Activated CD4-positive, alpha-beta T cell treated with anti-CD3 and anti-CD28 coated beads, Interleukin-2, amount 50 U/mL, for 16 hours (primary cell): ENCODE measurements around the gene ANKRD13B.

Experiments
- DNase-seq: peaks from one replicate; pipeline ENCODE4 v3.0.0-alpha.2; 2020

The ANKRD13B gene

DNA sequence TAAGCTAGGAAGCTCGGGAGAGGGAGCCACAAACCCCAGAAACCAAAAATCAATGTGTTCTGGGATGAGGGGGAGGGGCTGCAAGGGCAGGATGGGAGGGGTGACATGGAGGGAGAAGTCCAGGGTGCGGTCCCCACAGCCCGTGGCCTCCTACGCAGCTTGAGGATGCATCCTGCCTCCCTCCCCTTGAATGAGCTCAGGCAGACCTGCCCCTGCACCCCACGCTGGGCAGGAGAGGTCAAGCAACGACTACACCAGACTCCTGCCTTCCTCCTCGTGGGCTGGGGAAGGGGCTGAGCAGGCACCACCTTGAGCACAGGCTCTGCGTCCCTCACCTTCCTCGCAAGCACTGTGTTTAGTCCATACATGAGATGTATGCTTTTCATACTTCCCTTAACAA is 3.9 kb downstream of the ANKRD13B start:
- no peak for DNase-seq

DNA sequence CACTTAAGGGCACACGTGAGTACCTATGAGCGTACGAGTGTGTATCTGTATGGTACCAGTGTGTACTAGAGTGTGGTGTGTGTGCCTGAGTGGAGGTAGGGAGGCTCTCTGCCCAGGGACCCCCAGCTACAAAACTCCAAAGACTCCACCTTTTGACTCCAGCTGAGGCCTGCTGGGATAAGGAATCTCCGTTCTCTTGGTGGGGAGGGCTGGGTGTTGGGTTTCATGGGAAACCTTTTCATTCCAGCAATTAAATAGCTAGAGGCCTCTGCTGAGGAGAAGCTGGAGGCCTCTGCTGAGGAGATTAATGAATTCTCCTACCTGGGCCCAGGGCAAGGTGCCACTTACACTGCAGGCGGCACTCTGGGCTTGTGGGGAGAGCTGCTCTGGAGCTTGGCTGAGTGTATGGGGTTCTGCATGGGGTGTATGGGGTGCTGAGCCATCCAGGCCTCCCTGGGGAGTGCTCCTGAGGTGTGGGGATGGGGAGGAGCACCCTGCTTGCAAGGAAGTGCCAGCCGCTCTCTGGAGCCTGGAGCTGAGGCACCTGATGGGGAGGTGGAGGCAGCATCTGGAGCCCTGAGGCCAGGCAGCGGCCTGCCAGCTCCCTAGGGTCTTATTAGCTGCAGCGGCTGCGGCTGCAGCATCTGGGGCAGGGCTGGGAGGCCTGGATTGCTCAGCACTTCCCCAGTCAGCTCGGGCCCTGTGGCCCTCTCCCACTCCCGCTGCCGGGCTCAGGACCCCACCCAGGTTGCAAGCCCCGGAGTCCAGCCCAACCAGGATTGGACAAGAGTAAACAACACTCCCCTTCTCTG is 4.6 kb downstream of the ANKRD13B start:
- DNase-seq: no peak

DNA sequence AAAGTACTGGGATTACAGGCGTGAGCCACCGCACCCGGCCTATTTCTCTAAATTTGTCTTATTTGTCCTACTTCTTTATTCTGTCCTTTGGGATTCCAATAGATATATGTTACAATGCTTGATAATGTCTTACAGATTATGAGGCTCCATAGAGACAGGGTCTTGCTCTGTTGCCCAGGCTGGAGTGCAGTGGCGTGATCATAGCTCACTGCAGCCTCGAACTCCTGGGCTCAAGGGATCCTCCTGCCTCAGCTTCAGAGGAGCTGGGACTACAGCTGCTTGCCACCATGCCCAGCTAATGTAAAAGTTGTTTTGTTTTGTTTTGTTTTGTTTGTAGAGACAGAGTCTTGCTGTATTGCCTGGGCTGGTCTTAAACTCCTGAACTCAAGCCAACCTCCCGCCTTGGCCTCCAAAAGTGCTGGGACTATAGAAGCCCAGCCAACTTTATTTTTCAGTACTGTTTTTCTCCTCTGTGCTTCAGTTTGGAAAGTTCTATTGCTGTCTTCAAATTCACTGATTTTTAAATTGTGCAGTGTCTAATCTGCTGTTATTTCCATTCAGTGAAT is 10.3 kb downstream of the ANKRD13B start:
- no peak for DNase-seq

DNA sequence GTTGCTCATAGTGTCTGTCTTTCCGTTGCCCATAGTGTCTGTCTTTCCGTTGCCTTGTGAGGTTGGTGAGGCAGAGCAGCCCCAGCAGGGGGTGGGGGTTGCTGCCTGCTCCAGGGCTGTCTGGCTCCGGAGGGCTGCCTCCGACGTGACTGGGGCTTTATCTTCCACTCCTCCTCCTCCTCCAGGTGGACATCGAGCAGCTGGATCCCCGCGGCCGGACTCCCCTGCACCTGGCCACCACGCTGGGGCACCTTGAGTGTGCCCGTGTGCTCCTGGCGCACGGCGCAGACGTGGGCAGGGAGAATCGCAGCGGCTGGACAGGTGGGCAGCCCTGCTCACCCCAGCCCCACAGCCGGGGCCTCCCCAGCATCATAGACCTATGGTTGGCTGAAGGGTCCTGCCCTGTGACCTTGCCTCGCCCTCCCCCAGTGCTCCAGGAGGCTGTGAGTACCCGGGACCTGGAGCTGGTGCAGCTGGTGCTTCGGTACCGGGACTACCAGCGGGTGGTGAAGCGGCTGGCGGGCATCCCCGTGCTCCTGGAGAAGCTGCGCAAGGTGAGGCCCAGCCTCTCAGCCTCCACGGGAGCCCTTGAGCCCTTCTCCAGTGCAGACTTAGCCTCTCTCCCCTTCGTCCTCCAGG is 14.7 kb downstream of the ANKRD13B start:
- DNase-seq: no peak

DNA sequence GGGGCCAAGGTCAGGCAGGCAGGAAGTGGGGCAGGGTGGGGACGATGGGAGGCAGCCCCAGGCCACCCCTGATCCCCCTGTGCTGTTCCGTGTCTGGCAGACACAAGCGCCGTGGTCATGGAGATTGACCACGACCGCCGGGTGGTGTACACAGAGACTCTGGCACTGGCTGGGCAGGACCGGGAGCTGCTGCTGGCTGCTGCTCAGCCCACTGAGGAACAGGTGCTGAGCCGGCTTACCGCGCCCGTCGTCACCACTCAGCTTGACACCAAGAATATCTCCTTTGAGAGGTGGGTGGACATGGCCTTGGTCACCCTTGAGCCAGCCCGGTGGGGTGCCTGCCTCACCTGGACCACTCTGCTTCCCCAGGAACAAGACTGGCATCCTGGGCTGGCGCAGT is 16.1 kb downstream of the ANKRD13B start:
- DNase-seq: no peak

DNA sequence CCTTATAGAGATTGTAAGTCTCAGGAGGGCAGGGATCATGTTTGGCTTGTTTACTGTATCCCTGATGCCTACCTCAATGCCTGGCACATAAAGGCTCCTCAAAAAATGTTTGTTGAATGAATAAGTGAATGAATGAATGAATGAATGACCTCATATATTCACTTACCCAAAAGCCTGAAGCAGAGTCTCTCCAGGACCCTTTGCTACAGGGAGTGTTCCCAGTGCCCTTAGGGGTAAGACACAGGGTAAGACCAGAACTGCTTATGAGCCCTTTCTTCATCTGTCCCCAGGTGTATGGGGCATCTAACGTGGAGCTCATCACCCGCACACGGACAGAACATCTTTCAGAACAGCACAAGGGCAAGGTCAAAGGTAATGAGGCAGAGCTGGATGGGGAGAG is 17.5 kb downstream of the ANKRD13B start:
- no peak for DNase-seq

DNA sequence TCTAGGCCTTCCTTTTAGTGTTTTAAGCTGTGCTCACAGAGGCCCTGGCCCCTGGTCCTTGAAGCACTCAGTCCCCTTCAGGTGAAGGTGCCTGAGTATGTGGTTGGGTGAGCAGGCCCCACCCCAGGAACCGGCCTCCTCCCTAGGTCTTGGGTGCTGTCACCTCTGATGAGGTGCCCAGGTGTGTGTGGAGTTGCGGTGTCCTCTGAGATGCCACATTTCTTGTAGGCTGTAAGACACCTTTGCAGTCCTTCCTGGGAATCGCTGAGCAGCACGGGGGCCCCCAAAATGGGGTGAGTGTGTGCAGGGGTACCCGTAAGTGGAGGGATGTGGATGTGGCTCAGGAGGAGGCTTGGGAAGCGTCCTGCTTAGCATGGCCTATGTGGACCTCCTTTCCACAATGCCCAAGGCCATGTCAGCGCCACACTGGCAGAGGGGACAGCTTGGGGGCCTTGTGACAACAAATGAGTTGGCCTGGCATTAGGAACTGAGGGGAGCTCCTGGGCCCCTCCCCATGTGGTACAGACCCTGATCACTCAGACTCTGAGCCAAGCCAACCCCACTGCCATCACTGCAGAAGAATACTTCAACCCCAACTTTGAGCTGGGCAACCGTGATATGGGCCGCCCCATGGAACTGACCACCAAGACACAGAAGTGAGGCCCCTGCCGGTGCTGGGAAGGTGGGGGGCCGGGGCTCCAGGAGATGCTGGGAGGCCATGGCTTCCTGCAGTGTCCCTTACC is 18.6 kb downstream of the ANKRD13B start:
- no peak for DNase-seq

DNA sequence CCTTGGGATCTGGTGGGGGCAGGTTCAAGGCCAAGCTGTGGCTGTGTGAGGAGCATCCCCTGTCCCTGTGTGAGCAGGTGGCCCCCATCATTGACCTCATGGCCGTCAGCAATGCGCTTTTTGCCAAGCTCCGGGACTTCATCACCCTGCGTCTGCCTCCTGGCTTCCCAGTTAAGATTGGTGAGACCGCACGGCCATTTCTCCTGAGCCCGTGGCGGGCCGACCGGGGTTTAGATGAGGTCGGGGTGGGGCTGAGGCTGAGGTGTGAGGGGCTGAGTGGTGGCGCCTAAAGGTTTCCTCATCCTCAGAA is 19.1 kb downstream of the ANKRD13B start:
- DNase-seq: no peak

DNA sequence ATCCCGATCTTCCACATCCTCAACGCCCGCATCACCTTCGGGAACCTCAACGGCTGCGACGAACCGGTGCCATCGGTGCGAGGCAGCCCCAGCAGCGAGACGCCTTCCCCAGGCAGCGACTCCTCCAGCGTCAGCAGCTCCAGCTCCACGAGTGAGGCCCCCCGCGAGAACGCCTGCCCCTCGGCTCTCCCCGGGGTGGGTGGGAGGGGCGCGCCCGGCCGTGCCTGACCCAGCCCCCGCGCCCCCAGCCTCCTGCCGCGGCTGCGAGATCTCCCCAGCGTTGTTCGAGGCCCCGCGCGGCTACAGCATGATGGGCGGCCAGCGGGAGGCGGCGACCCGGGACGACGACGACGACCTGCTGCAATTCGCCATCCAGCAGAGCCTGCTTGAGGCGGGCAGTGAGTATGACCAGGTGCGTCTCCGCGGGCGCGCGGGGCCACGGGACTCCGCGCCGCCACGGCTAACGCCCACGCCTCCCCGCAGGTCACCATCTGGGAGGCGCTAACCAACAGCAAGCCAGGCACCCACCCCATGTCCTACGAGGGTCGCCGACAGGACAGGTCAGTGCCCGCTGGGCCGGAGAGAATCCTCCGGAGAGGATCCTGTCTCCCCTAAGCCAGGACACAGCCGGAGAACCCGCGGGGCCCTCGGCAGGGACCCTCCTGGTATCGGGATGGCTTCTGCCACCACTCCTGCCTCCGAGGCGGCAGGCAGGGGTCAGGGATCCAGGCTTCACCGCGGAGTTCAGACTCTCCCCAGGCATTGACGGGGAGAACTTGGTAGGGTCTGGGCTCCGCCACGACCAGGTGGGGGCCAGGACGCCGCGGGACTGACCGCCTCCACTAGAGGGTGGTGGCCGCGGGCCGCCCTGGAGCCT is 19.7 kb downstream of the ANKRD13B start:
- DNase-seq: no peak

DNA sequence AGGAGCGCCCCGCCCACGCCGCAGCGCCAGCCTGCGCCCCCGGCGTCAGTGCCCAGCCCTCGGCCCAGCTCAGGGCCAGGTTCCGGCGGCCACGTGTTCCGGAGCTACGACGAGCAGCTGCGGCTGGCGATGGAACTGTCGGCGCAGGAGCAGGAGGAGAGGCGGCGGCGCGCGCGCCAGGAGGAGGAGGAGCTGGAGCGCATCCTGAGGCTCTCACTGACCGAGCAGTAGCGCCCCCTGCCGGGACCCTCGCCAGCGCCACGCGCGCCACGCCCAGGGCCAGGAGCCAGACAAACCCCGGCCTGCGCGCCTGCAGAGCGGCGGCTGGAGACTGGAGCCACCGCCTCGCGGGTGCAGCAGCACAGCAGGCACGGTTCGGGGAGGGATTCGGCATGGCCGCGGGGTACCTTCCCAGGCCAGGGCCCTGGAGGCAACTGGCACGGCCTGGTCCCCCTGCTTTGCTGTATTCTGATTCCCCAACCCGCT is 20.5 kb downstream of the ANKRD13B start:
- peak; percentile 97 for DNase-seq

DNA sequence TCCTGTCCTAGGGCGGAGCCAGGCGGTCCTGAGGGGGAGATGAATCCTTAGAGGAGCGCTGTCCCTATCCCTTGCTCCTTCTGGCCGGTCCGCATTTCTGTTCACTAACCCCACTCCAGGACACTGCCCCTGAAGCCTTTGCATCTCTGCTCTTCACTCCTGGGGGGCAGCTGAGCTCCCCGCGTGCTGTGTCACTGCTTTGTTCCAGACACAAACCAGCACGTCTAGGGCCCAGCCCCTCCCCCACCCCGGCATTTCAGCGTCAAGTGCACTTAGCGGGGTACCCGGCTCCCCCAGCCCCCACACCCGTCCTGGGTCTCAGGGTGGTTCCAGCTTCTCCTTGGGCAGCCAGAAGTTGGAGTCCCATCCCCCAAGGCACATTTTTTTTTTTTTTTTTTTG is 20.9 kb downstream of the ANKRD13B start:
- no peak for DNase-seq

DNA sequence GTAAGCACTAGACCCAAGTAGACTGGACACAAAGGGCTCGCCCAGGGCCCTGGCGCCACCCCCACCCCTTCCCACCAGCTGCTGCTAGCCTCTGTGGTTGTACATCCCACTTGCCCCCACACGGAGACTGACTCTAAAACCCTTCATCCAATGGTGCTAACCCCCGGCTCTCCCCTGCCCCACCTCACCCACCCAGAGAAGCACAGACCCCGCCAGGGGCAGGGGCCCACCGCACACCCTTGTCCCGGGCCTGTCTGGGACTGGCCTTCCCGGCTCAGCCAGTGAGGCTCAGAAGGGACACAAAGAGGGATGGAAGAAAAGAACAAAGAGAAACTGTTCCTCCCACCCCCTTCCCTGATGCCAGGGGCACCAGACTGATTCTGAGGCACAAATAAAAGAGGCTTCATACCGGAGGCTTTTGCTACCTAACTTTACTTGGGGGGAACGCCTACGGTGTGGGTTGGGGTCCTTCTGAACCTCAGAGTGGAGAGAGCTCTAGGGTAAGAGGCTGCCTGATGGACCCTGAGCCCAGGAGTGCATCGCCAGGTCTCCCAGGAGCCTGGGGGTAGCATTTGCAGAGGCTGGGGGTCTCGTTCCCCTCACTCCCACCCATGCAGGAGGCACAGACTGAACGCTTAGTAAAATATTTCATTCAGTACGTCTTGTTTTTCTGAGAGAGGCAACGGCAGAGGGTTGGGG is 21.6 kb downstream of the ANKRD13B start:
- DNase-seq: no peak

DNA sequence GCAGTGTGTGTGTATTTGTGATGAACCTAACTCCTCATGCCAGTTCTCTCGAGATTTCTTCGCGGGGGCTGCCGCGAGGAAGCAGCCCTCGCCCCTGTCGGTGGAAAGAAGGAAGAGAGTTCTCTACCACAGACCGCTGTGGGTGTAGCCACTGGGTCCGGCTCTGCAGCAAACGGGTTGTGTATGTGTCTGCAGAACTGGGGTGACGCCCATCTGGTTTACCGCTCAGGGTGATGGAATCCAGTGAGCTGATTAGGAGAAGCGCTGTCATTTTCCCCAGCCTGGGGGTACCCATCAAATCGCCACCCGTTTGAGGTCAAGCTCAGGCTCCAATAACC is 22.1 kb downstream of the ANKRD13B start:
- DNase-seq: peak; percentile 71

DNA sequence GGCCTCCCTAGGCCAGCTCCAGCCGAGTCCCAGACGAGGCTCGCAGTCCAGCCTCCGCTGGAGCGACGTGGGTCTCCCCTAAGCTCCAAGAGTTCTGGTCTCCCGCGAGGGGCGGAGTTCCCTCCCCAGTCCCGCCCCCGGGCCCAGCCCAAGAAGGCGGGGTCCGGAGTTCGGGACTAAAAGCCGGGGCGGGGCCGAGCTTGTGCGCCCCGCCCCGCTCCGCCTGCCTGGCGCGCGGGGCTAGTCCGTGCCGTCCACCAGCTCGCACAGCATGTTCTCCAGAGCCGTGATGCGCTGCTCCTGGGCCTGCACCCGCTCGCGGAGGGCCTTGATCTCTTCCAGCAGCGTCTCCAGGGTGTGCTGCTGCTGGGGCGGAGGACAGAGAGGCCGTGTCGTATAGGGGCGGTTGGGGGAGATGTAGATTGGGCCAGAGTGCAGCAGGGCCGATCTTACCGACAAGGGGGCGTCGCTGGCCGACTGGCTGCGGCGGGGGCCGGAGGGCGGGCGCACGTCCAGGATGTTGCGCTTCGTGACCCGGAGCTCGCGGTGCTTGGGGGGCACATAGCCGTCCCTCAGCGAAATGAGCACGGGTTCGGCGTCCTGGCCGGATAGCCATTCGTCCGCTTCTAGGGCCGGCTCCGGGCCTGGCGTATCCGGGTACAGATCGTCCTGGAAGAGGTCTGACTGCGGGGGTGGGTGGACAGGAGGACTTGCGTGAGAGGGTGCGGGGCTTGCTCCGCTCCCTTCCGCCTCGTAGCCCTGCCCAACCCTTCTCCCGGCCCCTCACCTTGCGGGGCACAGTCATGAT is 22.8 kb downstream of the ANKRD13B start:
- DNase-seq: peak; percentile 87

DNA sequence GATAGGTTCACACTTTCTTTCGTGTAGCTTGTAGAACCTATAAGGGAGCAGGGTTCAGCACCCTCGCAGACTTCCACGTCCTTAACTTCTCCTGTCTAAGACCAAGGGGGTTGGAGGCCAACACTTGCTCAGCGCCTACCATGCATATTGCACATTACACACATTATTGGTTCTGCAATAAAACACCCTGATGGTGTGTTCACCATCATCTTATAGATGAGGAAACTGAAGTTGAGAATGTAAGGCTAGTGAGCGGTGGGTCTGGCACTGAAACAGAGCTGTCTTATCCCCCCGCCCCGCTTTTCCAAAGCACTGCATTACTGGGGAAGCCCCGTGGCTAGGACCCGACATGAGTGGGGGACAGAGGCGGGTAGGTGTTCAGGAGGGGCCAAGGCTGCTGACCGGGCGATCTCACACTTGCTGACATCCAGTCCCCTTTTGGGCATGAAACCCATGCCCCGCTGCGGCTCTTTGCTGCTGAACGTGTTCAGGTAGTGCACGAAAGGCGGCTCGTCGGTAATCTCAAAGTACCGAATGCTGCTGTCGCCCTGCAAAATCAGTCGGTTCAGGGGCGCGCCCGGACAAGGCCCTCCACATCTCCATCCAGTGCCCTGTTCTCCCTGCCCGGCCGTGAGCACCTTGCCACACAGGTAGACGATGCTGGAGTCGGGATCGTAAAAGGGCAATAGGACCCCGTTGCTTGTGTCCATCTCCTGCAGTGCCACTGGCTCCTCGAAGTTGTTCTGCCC is 23.5 kb downstream of the ANKRD13B start:
- DNase-seq: no peak

DNA sequence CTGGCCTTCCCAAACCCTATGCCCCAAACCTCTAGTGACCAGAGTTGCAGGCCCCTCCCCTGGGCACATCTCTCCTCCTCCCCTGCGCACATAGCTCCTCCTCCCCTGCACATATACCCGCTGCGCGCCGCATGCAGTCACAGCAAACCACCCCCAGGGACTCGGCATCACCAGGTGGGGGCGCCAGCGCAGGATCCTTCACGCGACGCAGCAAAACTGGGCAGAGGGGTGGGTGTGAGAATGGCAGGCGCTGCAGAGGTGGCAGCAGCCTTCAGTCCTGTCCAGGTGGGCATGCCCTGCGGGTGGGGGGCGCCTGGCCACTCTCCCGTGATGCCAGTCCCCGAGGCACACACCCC is 24.2 kb downstream of the ANKRD13B start:
- DNase-seq: peak; percentile 96

DNA sequence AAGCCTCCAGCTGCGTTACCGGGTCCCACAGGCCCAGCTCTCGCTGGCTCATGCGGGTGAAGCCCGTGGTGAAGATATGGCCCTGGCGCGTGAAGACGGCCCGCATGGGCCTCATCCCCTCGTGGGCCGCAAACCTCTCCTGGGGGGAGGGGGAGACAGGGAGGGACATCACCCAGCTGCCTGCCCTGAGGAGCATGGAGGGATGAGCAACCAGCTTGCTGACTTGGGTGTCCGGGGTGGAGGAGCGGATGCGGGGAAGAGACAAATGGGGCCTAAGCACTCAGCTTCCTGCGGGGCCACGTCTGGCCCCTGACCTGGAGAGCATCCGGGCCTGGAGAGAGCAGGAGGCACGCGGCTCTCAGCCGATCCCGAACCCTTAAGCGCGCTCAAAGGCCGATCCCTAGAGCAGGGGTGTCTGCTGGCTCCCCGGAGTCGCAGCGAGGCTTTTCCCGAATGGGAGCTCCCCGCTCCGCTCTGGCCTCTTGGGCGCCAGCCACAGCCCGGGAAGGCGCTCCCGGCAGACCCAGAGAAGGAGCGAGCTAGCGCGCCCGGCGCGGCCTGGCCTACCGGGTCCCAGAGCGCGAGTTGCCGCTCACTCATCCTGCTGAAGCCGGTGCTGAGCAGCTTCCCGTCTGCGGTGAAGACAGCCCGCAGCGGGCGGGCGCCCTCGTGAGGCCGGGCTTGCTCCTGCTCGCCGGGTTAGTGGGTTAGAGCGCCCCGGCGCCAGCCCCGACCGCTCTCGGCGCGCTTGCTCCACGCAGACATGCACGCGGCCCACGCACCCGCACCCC is 24.7 kb downstream of the ANKRD13B start:
- DNase-seq: peak; percentile 93

DNA sequence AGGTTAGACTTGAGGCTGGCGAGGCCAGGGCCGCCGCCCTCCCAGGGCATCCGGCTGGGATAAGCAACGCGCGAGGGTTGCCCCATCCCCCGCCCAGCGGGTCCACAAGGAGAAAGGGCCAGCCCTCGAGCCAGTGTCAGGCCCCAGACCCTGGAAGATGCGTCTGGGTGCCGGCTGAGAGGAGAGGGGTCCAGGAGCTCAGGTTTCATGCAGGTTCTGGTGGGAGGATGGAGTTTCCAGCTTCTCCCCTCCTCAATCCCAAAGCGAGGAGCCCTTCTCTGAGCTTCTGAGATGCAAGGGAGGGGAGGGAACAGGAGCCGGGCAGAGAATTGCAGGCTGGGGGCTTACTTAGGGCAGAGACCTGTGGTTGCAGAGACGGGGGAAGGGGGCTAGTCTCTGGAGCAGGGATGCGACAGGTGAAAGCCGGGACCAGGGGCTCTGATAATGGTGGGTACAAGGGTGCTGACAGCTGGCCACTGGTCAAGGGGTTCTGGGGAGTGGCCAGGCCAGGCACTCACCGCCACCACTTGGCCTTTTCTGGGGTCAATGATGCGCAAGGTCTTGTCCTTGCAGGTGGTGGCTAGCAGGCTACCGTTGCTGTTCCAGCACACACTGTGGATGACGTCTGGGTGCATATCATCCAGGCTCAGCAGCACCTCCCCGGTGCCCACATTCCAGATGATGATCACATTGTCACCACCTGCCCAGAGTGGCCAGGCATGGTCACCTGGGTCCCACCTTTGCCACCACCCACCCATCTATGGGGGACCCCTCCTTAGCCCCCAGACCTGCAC is 25.5 kb downstream of the ANKRD13B start:
- no peak for DNase-seq

DNA sequence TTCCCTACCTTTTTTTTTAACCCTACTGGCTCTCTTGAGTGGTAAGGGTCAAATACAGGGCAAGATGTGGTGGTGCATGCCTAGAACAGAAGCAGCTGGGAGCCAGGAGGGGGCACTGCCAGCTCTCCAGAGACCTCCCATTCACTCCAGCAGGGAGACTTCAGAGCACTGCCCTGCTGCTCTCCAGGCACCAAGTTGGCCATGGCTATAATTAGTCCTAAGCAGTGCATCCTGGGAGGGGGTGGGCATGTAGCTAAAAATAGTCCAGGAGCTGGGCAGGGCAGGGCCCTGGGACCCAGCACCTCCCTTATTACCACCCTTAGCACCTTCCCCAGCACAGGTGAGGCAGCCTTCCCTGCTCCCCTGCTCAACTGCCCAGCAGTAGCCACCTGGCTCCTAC is 26.3 kb downstream of the ANKRD13B start:
- no peak for DNase-seq
